ENCODE data around the gene CDK18.

DNA sequence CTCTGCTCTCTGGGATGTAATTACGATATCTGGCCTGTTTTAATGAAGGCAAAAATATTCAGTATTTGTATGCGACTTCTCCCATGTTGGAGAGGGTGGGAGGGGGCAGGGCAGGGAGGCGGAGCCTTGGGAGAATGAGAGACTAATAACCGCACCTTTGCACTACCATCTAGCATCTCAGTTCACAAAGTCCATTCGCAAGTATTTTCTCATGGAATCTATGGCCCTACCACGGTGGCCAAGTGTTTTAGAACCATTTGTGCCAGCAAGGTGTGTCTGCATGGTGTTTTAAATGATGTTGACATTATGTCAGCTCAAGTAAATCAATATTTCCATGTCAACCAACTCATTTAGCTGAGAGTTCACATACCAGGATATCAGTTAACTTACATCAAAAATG lies 34.3 kb upstream of the CDK18 start:
- TF ChIP-seq, protein P1, sequence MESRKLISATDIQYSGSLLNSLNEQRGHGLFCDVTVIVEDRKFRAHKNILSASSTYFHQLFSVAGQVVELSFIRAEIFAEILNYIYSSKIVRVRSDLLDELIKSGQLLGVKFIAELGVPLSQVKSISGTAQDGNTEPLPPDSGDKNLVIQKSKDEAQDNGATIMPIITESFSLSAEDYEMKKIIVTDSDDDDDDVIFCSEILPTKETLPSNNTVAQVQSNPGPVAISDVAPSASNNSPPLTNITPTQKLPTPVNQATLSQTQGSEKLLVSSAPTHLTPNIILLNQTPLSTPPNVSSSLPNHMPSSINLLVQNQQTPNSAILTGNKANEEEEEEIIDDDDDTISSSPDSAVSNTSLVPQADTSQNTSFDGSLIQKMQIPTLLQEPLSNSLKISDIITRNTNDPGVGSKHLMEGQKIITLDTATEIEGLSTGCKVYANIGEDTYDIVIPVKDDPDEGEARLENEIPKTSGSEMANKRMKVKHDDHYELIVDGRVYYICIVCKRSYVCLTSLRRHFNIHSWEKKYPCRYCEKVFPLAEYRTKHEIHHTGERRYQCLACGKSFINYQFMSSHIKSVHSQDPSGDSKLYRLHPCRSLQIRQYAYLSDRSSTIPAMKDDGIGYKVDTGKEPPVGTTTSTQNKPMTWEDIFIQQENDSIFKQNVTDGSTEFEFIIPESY (IDR thresholded peaks at IDR 0.05) = no peak
- no peak for TF ChIP-seq YY1 (IDR thresholded peaks at IDR 0.05)
- TF ChIP-seq, protein P2, sequence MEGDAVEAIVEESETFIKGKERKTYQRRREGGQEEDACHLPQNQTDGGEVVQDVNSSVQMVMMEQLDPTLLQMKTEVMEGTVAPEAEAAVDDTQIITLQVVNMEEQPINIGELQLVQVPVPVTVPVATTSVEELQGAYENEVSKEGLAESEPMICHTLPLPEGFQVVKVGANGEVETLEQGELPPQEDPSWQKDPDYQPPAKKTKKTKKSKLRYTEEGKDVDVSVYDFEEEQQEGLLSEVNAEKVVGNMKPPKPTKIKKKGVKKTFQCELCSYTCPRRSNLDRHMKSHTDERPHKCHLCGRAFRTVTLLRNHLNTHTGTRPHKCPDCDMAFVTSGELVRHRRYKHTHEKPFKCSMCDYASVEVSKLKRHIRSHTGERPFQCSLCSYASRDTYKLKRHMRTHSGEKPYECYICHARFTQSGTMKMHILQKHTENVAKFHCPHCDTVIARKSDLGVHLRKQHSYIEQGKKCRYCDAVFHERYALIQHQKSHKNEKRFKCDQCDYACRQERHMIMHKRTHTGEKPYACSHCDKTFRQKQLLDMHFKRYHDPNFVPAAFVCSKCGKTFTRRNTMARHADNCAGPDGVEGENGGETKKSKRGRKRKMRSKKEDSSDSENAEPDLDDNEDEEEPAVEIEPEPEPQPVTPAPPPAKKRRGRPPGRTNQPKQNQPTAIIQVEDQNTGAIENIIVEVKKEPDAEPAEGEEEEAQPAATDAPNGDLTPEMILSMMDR (IDR thresholded peaks at IDR 0.05; ENCODE audit: low read depth, low read length, missing input control) = no peak
